ENCODE data around the gene AEBP2. TPM values are rescaled to one million over a fixed set of nuclear protein-coding genes. Genes with fewer than 3 reads are reported as not detected.

AEBP2 gene
- total and polyA plus RNA-seq, 2 donors (not counting 3 experiments of a cell fraction or from before 2014, with no cell fraction given), result 8.8 to 42.2 TPM

DNA sequence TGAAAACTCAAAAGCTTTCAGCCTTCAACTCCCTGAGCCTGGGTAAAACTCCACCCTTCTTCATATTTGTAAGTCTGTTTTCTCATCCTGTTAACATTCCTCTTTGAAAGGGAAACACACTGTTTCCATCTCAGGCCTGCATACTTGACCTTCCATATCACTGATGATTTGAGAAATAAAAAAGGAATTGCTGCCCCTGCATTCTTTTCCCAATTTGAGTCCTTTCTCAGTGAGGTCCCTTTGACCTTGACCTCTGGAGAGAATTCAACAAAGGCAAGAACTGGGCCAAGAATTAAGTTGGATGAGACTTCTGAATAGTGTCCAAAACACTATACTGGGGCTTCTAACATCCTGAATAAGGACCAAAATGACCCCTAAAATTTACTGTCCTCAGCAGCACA lies 108.0 kb downstream of the AEBP2 start:
- H3K9me1 ChIP-seq (replicated peaks; ENCODE audit: control insufficient read depth, extremely low read depth, insufficient read depth, low read length), result no peaks in the 10 kb centered on the region
- H2AFZ ChIP-seq (ENCODE audit: low read depth, low read length), result no peak overlapping the region
- peak overlapping the region; percentile 88 for H3K4me2 ChIP-seq (ENCODE audit: insufficient read depth, low read length)
- H3K79me2 ChIP-seq (ENCODE audit: control insufficient read depth, insufficient read depth, low read length), result no peaks in the 10 kb centered on the region
- ChIA-PET CTCF (interaction anchor here (1.1 to 2.9 kb wide), 9 partner anchors 11 to 193 kb away, joined by 4 to 19 read pairs (median 6); no protein-coding TSS in a partner anchor), POLR2A (interaction anchor here (1.1 to 1.5 kb wide), 2 partner anchors 28 to 40 kb away, joined by 4 to 5 read pairs; no protein-coding TSS in a partner anchor)
- no peaks in the 10 kb centered on the region for H3K9me3 ChIP-seq (replicated peaks; ENCODE audit: control insufficient read depth, insufficient read depth, low read length)
- H3K4me3 ChIP-seq (replicated peaks in 1 of 3; ENCODE audit: insufficient read depth in 1 of 3, low read depth in 1 of 3, low read length in 3 of 3), result no peak overlapping the region
- DNase-seq (ENCODE audit: low read depth, low spot score), result peak; percentile 85
- no peaks in the 10 kb centered on the region for H3K36me3 ChIP-seq (ENCODE audit: control insufficient read depth in 2 of 2, extremely low read depth in 1 of 2, insufficient read depth in 2 of 2, low read length in 2 of 2)
- dilution Hi-C loops (cut with MboI; ENCODE audit: extremely low pct_ligation_motif_present, low sequenced_read_pairs), result no loop called here
- FAIRE-seq, result no peak
- H3K27me3 ChIP-seq (ENCODE audit: control insufficient read depth in 2 of 2, insufficient read depth in 2 of 2, low read length in 2 of 2), result no peaks in the 10 kb centered on the region
- no TSS peak for BruUV-seq (replicated peaks)
- peak overlapping the region; percentile 84 for H3K27ac ChIP-seq (ENCODE audit: insufficient read depth, low read depth, low read length)
- peaks cover 23% of the 10 kb centered on the region for H3K4me1 ChIP-seq (ENCODE audit: control insufficient read depth, extremely low read depth, insufficient read depth, low read length)
- peak; percentile 5 for TF ChIP-seq JUN (IDR thresholded peaks at IDR 0.05; ENCODE audit: borderline replicate concordance, insufficient read depth, insufficient read length, low read depth)
- TF ChIP-seq, protein P1, sequence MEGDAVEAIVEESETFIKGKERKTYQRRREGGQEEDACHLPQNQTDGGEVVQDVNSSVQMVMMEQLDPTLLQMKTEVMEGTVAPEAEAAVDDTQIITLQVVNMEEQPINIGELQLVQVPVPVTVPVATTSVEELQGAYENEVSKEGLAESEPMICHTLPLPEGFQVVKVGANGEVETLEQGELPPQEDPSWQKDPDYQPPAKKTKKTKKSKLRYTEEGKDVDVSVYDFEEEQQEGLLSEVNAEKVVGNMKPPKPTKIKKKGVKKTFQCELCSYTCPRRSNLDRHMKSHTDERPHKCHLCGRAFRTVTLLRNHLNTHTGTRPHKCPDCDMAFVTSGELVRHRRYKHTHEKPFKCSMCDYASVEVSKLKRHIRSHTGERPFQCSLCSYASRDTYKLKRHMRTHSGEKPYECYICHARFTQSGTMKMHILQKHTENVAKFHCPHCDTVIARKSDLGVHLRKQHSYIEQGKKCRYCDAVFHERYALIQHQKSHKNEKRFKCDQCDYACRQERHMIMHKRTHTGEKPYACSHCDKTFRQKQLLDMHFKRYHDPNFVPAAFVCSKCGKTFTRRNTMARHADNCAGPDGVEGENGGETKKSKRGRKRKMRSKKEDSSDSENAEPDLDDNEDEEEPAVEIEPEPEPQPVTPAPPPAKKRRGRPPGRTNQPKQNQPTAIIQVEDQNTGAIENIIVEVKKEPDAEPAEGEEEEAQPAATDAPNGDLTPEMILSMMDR (IDR thresholded peaks at IDR 0.05; ENCODE audit: extremely low read depth in 1 of 2, insufficient read depth in 1 of 2, low read depth in 1 of 2, low read length in 2 of 2), result no peak
- TF ChIP-seq, protein P2, sequence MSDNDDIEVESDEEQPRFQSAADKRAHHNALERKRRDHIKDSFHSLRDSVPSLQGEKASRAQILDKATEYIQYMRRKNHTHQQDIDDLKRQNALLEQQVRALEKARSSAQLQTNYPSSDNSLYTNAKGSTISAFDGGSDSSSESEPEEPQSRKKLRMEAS (IDR thresholded peaks at IDR 0.05; ENCODE audit: insufficient read depth, insufficient read length), result no peak
- peak overlapping the region; percentile 69 for H3K9ac ChIP-seq (replicated peaks; ENCODE audit: extremely low read depth, insufficient read depth, low read length)
- H4K20me1 ChIP-seq (replicated peaks; ENCODE audit: control insufficient read depth, extremely low read depth, insufficient read depth, low read length), result no peaks in the 10 kb centered on the region
- intact Hi-C loops (cut with micrococcal nuclease), result loop anchor here (1.0 kb wide), 2 partner anchors 17 to 28 kb away; no protein-coding TSS in a partner anchor

DNA sequence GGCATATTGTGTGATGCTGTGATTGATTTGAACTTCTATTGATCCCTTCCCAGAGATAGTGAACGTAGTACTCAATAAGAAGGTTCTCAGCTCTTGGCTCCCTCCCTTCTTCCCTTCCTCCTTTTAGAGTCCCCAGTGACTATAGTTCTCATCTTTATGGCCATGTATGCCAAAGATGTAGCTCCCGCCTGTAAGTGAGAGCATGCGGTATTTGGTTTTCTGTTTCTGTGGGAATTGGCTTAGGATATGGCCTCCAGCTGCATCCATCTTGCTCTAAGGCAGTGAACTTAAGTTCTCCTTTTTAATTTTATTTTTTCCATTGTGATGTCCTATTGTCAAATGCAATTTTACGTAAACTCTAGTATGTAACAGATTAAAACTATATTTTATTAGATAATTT lies 109.5 kb downstream of the AEBP2 start:
- BruUV-seq (replicated peaks), result no TSS peak
- dilution Hi-C loops (cut with MboI; ENCODE audit: extremely low pct_ligation_motif_present, low sequenced_read_pairs) (no loop called here), intact Hi-C loops (cut with micrococcal nuclease) (no loop called here)
- Histone ChIP-seq H4K20me1 (replicated peaks; ENCODE audit: control insufficient read depth, extremely low read depth, insufficient read depth, low read length) (no peaks in the 10 kb centered on the region), H3K36me3 (ENCODE audit: control insufficient read depth in 2 of 2, extremely low read depth in 1 of 2, insufficient read depth in 2 of 2, low read length in 2 of 2) (no peaks in the 10 kb centered on the region), H3K79me2 (ENCODE audit: control insufficient read depth, insufficient read depth, low read length) (no peaks in the 10 kb centered on the region), H3K4me2 (ENCODE audit: insufficient read depth, low read length) (no peak overlapping the region), H3K4me1 (ENCODE audit: control insufficient read depth, extremely low read depth, insufficient read depth, low read length) (peaks cover 23% of the 10 kb centered on the region), H3K27ac (ENCODE audit: insufficient read depth, low read depth, low read length) (no peak overlapping the region), H3K9me3 (replicated peaks; ENCODE audit: control insufficient read depth, insufficient read depth, low read length) (no peaks in the 10 kb centered on the region), H2AFZ (ENCODE audit: low read depth, low read length) (no peak overlapping the region), H3K9ac (replicated peaks; ENCODE audit: extremely low read depth, insufficient read depth, low read length) (no peak overlapping the region), H3K27me3 (ENCODE audit: control insufficient read depth in 2 of 2, insufficient read depth in 2 of 2, low read length in 2 of 2) (no peaks in the 10 kb centered on the region), H3K4me3 (replicated peaks in 1 of 3; ENCODE audit: insufficient read depth in 1 of 3, low read depth in 1 of 3, low read length in 3 of 3) (no peak overlapping the region), H3K9me1 (replicated peaks; ENCODE audit: control insufficient read depth, extremely low read depth, insufficient read depth, low read length) (no peaks in the 10 kb centered on the region)
- FAIRE-seq (no peak), DNase-seq (ENCODE audit: low read depth, low spot score) (no peak)
- ChIA-PET CTCF (interaction anchor here (2.9 kb wide), 1 partner anchor 23 kb away, joined by 10 read pairs; no protein-coding TSS in a partner anchor), POLR2A (no interaction called here)
- no peak for TF ChIP-seq FOS (IDR thresholded peaks at IDR 0.05; ENCODE audit: borderline replicate concordance, insufficient read depth, low read length)
- TF ChIP-seq, protein P1 (IDR thresholded peaks at IDR 0.05; ENCODE audit: extremely low read depth in 1 of 2, insufficient read depth in 1 of 2, low read depth in 1 of 2, low read length in 2 of 2), result no peak
- no peak for TF ChIP-seq MYC (IDR thresholded peaks at IDR 0.05; ENCODE audit: low read depth, low read length)
- no peak for TF ChIP-seq JUN (IDR thresholded peaks at IDR 0.05; ENCODE audit: borderline replicate concordance, insufficient read depth, insufficient read length, low read depth)
- no peak for TF ChIP-seq EZH2 (IDR thresholded peaks at IDR 0.05; ENCODE audit: borderline replicate concordance, low read depth, low read length, severe bottlenecking)
- no peak for TF ChIP-seq GATA2 (IDR thresholded peaks at IDR 0.05; ENCODE audit: insufficient read depth, insufficient read length, low read depth, low read length)
- TF ChIP-seq, protein P2 (IDR thresholded peaks at IDR 0.05; ENCODE audit: insufficient read depth, insufficient read length), result no peak
- TF ChIP-seq POLR2AphosphoS5 (IDR thresholded peaks at IDR 0.05; ENCODE audit: insufficient read depth, low read depth, low read length), result no peak
- no peak for TF ChIP-seq POLR2A (IDR thresholded peaks at IDR 0.05; ENCODE audit: low read depth, low read length)

Data from endothelial cell of umbilical vein (primary cell).